Common myeloid progenitor, CD34-positive (primary cell): ENCODE data around the gene TMEM131. TPM values are rescaled to one million over a fixed set of nuclear protein-coding genes. Genes with fewer than 3 reads are reported as not detected.
"Not testable (repeated sequence)": the region's sequence is repeated elsewhere in the genome, so short reads cannot be mapped to it uniquely, and the experiment has no call there.

Source experiments
- CTCF ChIA-PET: fragments of 350-600 bp; sonication (Branson Sonifier 250); formaldehyde crosslinking; loops from one replicate; lab custom pipeline; 2021; ENCODE audit warnings: antibody characterized with exemption; lab: Charles Lee
- POLR2A ChIA-PET: fragments of 350-600 bp; sonication (Branson Sonifier 250); formaldehyde crosslinking; loops from one replicate; lab custom pipeline; 2021; ENCODE audit warnings: antibody characterized with exemption; lab: Charles Lee
- DNase-seq, 3 donors: peaks; one replicate each; pipeline versions ENCODE4 v3.0.0 to v3.0.0-alpha.2; 2013
- H3K27ac ChIP-seq, 2 experiments: 1 replicate in 1 of 2; 2 replicates in 1 of 2; pipeline ENCODE4 v1.7.0; 2013; ENCODE audit warnings: inconsistent platforms in 2 of 2, low read length in 2 of 2, mild to moderate bottlenecking in 2 of 2, low read depth in 1 of 2, moderate library complexity in 1 of 2; ENCODE audit not compliant: severe bottlenecking in 2 of 2, insufficient read depth in 1 of 2, poor library complexity in 1 of 2
- H3K27me3 ChIP-seq, 5 experiments: replicated peaks in 2 of 5; 1 replicate in 3 of 5; 2 replicates in 2 of 5; pipeline versions ENCODE4 v1.6.1 to v1.7.0; 2013; ENCODE audit warnings: low read length in 4 of 5, mild to moderate bottlenecking in 2 of 5, moderate library complexity in 2 of 5, inconsistent platforms in 1 of 5; ENCODE audit not compliant: insufficient read depth in 5 of 5, control insufficient read depth in 4 of 5
- H3K36me3 ChIP-seq, 4 experiments: 1 replicate in 2 of 4; 2 replicates in 2 of 4; pipeline versions ENCODE4 v1.6.1 to v1.7.0; 2013; ENCODE audit warnings: low read length in 3 of 4, control low read depth in 1 of 4, mild to moderate bottlenecking in 1 of 4; ENCODE audit not compliant: control insufficient read depth in 4 of 4, insufficient read depth in 4 of 4
- H3K4me1 ChIP-seq, 4 experiments: 1 replicate in 3 of 4; 2 replicates in 1 of 4; pipeline versions ENCODE4 v1.6.1 to v1.7.1; 2013; ENCODE audit warnings: low read length in 3 of 4, mild to moderate bottlenecking in 3 of 4, control low read depth in 1 of 4, inconsistent platforms in 1 of 4, moderate library complexity in 1 of 4; ENCODE audit not compliant: control insufficient read depth in 4 of 4, insufficient read depth in 4 of 4; ENCODE audit errors: control extremely low read depth in 1 of 4
- H3K4me3 ChIP-seq, 7 experiments: 1 replicate in 4 of 7; 2 replicates in 3 of 7; pipeline versions ENCODE4 v1.5.1 to v1.7.0; 2013; ENCODE audit warnings: mild to moderate bottlenecking in 7 of 7, low read length in 6 of 7, moderate library complexity in 6 of 7, inconsistent platforms in 2 of 7, low read depth in 2 of 7, control low read depth in 1 of 7; ENCODE audit not compliant: insufficient read depth in 4 of 7, control insufficient read depth in 1 of 7; ENCODE audit errors: extremely low read depth in 1 of 7
- H3K9me3 ChIP-seq, 5 experiments: 1 replicate in 4 of 5; 2 replicates in 1 of 5; pipeline versions ENCODE4 v1.6.1 to v1.7.1; 2013; ENCODE audit warnings: low read length in 4 of 5, mild to moderate bottlenecking in 2 of 5, inconsistent platforms in 1 of 5, low read depth in 1 of 5, moderate library complexity in 1 of 5; ENCODE audit not compliant: control insufficient read depth in 4 of 5, insufficient read depth in 2 of 5; ENCODE audit errors: control extremely low read depth in 1 of 5
- WGBS: methylation state at CpG from one replicate; pipeline ENCODE4 v1.1.5; 2013; ENCODE audit not compliant: insufficient coverage; 5-methylcytosine and 5-hydroxymethylcytosine counted together
- polyA plus RNA-seq: library from polyadenylated mRNA; unstranded; fragments of 120-200 nt; gene quantifications from one replicate; pipeline ENCODE4 v1.2.1, GENCODE V29; 2013

The TMEM131 gene
- polyA plus RNA-seq = 34.5 TPM

DNA sequence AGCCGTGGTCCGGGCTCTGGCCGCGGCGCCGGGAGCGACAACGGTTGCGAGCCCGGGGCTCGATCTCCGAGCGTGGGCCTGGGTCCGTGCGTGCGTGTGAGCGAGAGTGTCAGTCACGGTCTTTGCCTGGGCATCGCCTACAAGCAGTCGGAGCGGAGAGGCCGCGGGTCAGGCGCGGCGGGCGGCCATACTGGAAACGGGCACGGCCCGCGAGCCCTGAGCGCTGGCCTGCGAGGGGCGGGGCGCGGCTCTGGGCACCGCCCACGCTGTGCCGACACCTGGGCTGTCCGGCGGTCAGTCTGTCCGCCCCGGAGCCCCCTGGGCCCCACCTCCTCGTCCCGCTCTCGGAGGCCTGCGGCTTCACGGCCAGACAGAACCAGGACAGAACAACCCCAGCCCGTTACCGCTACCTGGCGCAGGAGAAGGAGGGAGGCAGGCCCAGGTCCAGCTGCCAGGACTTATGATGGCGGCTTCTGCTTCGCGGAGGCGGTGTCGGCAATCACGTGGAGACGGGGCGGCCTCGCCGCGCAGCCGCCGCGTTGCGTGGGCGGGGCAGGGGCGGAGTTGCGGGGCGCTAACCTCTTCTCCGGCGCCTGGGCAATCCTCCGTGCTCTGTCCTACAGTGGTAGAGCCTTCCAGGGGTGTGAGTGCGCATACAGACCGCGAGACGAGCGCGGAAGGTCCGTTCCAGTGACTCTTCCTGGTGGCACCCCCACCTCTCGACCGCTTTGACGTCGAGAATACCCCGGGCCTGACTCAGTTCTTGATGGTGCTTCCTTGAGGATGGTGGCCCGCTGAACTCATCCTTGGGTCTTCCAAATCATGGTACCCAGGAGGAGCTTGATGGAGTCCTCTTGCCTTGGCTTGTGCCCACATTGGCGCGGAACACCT is at the start of gene TMEM131:
Gene TMEM131, minus strand, starts transcription at position 215 of the 891 bp plus-strand sequence. CDS start 286 bp downstream, outside the sequence.
- Histone ChIP-seq H3K27ac (peak within 1 kb of the TSS; percentile 90 to 94), H3K27me3 (no peaks in the 10 kb centered on the region), H3K36me3 (no peaks in the 10 kb centered on the region), H3K9me3 (no peaks in the 10 kb centered on the region), H3K4me3 (peak within 1 kb of the TSS; percentile 76 to 98 (median 92)), H3K4me1 (peaks cover 4 to 30% (median 15%) of the 10 kb centered on the region in 4 experiments)
- ChIA-PET POLR2A (interaction anchor here (0.6 to 0.9 kb wide), 2 partner anchors 78 to 98 kb away, joined by 3 read pairs; no protein-coding TSS in a partner anchor), CTCF (no interaction called here)
- 1% methylated on average over 75 of the region's 88 CpGs for WGBS
- DNase-seq = peak; percentile 92 to 97 (median 97)

GRCh38 chr2:98044730-98045129 is 49.0 kb upstream of the TMEM131 start:
- CTCF ChIA-PET, H3K27ac ChIP-seq, POLR2A ChIA-PET, H3K36me3 ChIP-seq, H3K4me1 ChIP-seq, H3K4me3 ChIP-seq, DNase-seq, H3K27me3 ChIP-seq: not testable (repeated sequence)
- peaks cover 0 to 17% (median 10%) of the 10 kb centered on the region in 5 experiments for H3K9me3 ChIP-seq
- 100% methylated on average over 2 of the region's 2 CpGs for WGBS

- peaks cover 0 to 3% (median 0%) of the 10 kb centered on the region in 4 experiments for H3K4me1 ChIP-seq
- no peak overlapping the region for H3K4me3 ChIP-seq
- DNase-seq = no peak
- 100% methylated on average over 1 of the region's 1 CpG for WGBS
- H3K36me3 ChIP-seq = no peaks in the 10 kb centered on the region
- H3K27ac ChIP-seq = no peak overlapping the region
- peaks cover 0 to 17% (median 10%) of the 10 kb centered on the region in 5 experiments for H3K9me3 ChIP-seq
- POLR2A ChIA-PET = no interaction called here
- CTCF ChIA-PET = no interaction called here
- no peaks in the 10 kb centered on the region for H3K27me3 ChIP-seq
Observed at GRCh38 chr2:98043101-98043500, 47.4 kb upstream of the TMEM131 start.

DNA sequence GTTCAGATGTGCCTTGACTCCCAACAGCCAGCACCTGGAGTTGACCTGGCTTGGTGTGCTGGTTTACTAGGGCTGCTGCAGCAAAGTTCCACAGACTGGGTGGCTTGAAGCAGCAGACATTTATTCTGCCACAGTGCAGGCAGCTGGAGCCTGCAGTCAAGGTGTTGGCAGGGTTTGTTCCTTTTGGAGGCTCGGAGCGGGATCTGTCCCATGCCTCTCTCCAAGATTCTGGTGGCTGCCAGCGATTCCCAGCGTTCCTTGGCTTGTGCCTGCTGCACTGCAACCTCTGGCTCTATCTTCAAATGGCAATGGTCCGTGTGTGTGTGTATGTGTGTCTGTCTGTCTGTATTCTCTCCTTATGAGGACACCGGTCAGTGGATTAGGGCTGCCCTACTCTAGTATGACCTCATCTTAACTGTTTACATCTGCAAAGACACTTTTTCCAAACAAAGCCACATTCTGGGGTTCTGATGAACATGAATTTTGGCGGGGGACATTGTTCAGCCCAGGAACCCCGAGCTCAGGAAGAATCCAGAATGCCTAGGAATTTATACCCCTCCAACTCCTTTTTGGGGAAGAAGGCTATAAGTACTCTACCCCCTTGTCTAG is 44.7 kb upstream of the TMEM131 start:
- Histone ChIP-seq H3K27ac (no peak overlapping the region), H3K27me3 (no peaks in the 10 kb centered on the region), H3K4me3 (no peak overlapping the region), H3K36me3 (no peaks in the 10 kb centered on the region), H3K9me3 (peaks cover 0 to 17% (median 7%) of the 10 kb centered on the region in 5 experiments), H3K4me1 (peaks cover 0 to 3% (median 0%) of the 10 kb centered on the region in 4 experiments)
- DNase-seq = no peak
- CTCF ChIA-PET = no interaction called here
- POLR2A ChIA-PET = no interaction called here
- 95% methylated on average over 5 of the region's 8 CpGs for WGBS

GRCh38 chr2:98039085-98039756 is 43.5 kb upstream of the TMEM131 start:
- no peak overlapping the region for H3K4me3 ChIP-seq
- peaks cover 0 to 3% (median 0%) of the 10 kb centered on the region in 4 experiments for H3K4me1 ChIP-seq
- H3K27me3 ChIP-seq = peaks cover 0 to 1% (median 0%) of the 10 kb centered on the region in 5 experiments
- CTCF ChIA-PET = no interaction called here
- WGBS = 74% methylated on average over 12 of the region's 12 CpGs
- no peak overlapping the region for H3K27ac ChIP-seq
- peaks cover 0 to 11% (median 0%) of the 10 kb centered on the region in 5 experiments for H3K9me3 ChIP-seq
- H3K36me3 ChIP-seq = no peaks in the 10 kb centered on the region
- DNase-seq = peak in 2 of 3 donors; percentile 37 to 42
- POLR2A ChIA-PET = no interaction called here

GRCh38 chr2:98037666-98038336 is 42.1 kb upstream of the TMEM131 start:
- Histone ChIP-seq H3K4me1 (peaks cover 0 to 3% (median 0%) of the 10 kb centered on the region in 4 experiments), H3K36me3 (no peaks in the 10 kb centered on the region), H3K4me3 (no peak overlapping the region), H3K9me3 (peaks cover 0 to 5% (median 0%) of the 10 kb centered on the region in 5 experiments), H3K27me3 (peaks cover 0 to 1% (median 0%) of the 10 kb centered on the region in 5 experiments), H3K27ac (no peak overlapping the region)
- CTCF ChIA-PET = interaction anchor here (1.0 to 1.3 kb wide), 3 partner anchors 10 to 21 kb away, joined by 3 to 4 read pairs (median 3); no protein-coding TSS in a partner anchor
- POLR2A ChIA-PET = no interaction called here
- WGBS = 92% methylated on average over 1 of the region's 2 CpGs
- DNase-seq = no peak
